Activated CD8-positive, alpha-beta memory T cell treated with anti-CD3 and anti-CD28 coated beads, Interleukin-2, amount 50 U/mL, for 24 hours (primary cell): Measurements from ENCODE around the gene IL20.
"Not testable (repeated sequence)": the region's sequence is repeated elsewhere in the genome, so short reads cannot be mapped to it uniquely, and the experiment has no call there.

Source experiments
- DNase-seq: peaks from one replicate; pipeline ENCODE4 v3.0.0-alpha.2; 2020; ENCODE audit errors: extremely low read depth

Gene IL20

GRCh38 chr1:206842854-206843253, 22.6 kb upstream of the IL20 start:
- DNase-seq = no peak

DNA sequence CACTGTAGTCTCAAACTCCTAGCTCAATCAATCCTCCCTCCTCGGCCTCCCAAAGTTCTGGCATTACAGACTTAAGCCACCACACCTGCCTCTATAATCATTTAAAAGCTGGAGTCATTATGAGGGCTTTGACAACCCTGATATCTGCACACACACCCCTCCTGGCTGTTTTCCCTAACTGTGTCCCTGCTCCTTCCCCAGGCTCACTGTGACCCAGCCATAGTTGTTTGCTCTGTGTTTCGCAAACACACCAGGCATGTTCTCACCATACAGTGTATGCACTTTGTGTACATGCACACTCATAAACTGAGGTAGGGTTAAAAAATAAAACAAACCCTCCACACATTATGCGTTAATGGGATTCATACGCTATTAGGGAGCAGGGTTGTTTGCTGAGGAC, 21.8 kb upstream of the IL20 start:
- no peak for DNase-seq

- DNase-seq = no peak
These were observed 18.9 kb upstream of the IL20 start for GRCh38 chr1:206846487-206846886.

- no peak for DNase-seq
These were observed 18.0 kb upstream of the IL20 start for GRCh38 chr1:206847337-206847834.

GRCh38 chr1:206847946-206848345, 17.5 kb upstream of the IL20 start:
- no peak for DNase-seq

GRCh38 chr1:206850401-206850800, 15.0 kb upstream of the IL20 start:
- DNase-seq = no peak

GRCh38 chr1:206851341-206852010, 13.9 kb upstream of the IL20 start:
- no peak for DNase-seq

DNA sequence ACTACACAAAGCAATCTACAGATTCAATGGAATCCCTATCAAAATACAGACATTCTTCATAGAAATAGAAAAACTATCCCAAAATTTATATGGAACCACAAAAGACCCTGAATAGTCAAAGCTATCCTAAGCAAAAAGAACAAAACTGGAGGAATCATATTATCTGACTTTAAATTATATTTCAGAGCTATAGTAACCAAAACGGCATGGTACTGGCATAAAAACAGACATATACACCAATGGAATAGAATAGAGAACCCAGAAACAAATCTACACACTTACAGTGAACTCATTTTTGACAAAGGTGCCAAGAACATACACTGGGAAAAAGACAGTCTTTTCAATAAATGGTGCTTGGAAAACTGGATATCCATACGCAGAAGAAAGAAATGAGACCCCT, 12.8 kb upstream of the IL20 start:
- DNase-seq = not testable (repeated sequence)

GRCh38 chr1:206853696-206854095, 11.7 kb upstream of the IL20 start:
- not testable (repeated sequence) for DNase-seq

DNA sequence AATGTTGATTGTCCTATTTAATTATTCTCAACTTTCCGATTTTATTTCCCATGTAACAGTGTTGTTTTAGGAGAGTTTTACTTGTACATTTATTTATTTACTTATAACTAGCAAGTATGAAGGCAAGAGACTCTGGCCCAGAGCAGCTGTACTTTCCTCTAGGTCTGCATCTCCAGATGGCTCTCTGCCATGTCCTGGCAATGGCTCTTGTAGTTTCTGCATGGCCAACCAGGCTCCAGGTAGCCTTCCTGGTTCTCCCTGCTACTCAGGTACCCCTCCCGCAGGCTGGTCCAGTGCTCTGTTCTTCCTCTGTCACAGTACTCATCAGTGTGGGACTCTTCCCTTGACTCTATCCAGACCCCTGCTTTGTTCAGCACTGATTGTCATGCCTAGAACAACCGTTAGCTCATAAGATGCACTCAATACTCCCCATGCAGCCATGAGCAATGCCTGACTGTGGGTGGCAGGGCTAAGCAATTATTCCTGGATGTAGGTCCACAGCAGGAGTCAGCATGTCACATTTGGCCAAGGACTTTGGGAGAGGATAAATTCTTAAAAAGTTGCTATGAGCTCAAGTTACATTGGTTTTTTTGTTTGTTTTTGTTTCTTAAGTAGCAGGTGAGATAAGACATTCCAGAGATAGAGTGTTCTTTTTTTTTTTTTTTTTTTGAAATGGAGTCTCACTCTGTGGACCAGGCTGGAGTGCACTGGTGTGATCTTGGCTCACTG, 10.9 kb upstream of the IL20 start:
- DNase-seq = no peak

DNA sequence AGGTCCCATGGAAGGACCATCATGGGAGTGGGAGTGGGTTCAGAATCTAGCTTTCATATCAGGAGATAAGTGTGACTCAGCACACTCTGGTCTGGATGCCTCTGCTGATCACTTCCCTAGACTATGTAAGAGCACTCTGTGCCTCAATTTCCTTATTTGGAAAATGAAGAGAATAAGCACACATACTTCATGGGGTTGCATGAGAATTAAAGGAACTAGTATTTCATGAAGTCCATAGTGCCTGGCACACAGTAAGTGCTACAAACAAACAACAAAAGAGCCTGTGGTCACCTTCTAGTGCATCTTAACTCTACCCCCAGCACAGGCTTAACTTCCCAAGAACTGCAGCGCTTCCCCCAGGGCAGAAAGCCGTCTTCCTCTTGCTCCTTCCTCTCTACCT, 9.6 kb upstream of the IL20 start:
- no peak for DNase-seq

DNA sequence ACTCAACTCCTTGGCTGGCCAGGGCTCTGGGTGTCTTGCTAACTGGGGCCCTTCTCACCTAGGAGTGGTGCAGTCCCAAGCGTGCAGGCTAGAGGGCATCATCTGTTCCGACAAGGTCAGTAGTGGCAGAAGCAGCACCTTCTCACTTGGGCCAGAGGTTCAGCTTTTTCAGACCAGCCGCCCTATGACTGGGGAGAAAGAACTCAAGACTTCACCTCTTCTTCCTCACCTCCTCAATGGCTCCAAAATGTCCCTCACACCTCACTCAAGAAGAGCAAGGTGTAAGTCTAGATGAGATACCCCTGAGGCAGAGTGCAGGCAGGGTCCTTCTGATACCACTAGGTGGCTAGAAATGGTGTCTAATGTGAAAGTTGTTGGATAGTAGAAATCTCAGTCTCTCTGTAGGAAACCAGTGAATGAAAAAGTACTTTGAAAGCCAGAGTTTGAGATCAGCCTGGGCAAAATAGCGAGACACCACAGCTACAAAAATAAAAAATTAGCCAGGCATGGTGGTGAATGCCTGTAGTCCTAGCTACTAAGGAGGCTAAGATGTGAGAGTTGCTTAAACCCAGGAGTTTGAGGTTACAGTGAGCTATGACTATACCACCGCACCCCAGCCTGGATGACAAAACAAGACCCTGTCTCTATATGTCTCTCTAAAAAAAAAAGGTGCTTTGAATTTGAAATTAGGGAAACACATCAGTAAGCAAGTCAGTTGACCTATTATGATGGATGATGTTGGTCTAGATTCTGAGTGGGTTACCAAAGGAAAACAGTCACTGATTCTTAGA, 8.6 kb upstream of the IL20 start:
- no peak for DNase-seq

DNA sequence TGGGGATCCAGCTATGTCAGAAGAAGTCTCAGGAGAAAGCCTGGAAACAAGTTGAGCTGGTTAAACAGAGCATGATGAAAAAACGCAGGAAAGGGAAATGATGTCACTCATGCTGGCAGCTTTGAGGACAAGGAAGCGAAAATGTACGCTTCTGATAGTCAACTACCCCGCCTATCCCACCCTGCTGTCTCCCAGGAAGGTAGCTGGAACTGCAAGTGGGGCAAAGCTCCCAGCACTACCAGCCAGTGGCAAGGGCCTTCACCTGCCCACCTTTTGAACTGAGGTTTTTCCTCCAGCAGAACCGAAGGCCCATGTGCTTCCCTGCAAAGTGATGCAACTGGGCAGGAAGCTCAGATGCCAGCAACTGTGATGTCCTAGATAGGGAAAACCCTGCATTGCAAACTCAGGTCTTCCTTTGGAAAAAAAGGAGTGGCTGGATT, 6.3 kb upstream of the IL20 start:
- DNase-seq = no peak

DNA sequence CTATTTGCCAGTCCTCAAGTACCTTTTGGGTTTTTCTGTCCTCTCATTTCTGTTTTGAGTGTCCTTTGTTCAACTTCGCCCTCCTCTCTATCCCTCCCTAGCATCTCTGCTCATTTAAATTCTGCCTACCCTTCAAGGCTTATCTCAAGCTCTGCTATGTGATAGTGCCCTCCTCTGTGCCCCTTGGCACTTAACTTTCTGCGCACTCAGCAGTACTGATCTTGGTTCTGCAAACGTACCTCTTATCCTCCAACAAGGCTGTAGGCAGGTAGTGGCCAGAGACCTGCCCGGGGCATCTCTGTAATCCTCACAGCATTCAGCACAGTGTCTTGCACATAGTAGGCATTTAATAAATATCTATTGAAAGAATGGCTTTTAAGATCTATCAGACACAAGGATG, 5.3 kb upstream of the IL20 start:
- DNase-seq = no peak

GRCh38 chr1:206863266-206863665, 2.2 kb upstream of the IL20 start:
- no peak for DNase-seq

- no peak for DNase-seq
These were observed 639 bp downstream of the IL20 start for GRCh38 chr1:206866062-206866461.

DNA sequence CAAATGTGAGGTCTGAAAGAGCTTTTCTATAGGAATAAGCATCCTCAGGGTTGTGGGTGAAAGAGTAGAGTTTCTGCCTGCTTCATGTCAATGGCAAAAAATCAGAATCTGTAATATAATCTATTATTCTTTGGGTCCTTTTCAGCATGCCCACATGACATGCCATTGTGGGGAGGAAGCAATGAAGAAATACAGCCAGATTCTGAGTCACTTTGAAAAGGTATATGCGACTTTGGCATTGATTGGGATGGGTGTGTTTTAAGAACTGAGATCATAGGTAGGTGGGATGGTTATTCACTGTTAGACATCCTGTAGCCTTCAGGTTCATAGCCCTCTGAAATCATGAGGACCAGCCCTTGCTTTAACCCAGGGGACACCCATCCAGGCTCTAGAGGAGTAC, 1.8 kb downstream of the IL20 start:
- no peak for DNase-seq

DNA sequence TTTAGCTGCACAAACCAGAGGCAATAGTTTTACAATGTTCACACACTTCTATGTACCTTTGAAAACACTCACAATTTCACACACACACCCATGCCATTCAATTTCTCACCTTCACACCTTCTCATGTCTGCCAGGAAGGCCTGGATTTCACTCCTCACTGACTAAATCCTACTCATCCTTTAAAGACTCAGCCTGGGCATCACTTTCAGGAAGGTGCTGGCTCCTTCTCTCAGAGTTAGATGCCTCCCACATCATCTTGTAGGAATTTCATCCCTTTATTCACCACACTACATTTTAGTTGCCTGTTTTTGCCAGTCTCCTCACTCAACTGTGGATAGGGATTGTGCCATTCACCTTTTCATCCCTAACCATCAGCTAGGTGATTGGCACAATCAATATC, 2.3 kb downstream of the IL20 start:
- no peak for DNase-seq

DNA sequence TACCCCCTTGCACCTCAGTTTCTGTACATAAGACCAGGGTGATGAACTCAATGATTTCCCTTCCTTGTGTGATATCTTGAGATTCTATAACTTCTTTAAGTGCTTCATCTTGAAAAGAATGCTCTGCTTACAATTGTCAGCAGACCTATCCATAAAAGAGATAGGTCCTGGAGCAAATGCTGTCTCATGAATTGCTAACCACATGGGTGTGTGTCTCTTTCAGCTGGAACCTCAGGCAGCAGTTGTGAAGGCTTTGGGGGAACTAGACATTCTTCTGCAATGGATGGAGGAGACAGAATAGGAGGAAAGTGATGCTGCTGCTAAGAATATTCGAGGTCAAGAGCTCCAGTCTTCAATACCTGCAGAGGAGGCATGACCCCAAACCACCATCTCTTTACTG, 2.8 kb downstream of the IL20 start:
- DNase-seq = no peak

DNA sequence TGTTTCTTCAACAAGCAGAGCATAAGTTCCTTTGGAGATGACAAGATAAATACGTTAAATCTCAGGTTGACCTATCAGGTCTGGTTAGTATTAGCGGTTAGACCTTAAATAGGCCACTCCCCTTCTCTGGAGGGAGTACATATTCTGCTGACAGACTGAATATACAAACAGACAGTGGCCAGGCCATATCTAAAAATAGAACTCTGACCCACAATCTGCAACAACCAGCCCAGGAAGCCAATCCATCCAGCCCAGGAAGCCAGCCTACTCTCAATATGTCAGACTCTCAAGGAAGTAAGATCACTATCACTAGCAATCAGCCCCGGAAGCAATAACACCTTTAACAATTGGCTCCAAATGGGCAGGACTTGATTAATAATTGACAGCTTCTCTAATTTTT, 6.7 kb downstream of the IL20 start:
- DNase-seq = no peak

DNA sequence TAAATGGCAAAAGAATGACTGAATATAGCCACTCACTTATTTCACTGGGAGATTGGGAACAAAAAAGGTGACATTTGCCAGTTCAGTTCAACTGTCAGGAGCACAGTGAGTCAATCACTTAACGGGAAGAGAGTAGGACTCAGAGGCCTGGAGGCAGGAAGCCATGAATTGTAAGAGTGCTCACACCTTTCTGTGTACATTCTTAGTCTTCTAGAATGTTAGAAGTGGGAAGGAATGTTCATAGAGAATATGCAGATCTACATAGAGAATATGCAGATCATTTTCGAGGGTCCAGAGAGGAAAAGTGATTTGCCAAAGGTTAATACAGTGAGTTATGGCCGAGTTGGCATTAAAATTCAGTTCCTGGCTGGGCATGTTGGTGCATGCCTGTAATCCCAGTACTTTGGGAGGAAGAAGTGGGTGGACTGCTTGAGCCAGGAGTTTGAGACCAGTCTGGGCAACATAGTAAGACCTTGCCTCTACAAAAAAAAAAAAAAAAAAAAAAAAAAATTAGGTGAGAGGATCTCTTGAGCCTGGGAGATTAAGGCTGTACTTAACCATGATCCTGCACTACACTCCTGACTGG, 8.3 kb downstream of the IL20 start:
- DNase-seq = no peak

DNA sequence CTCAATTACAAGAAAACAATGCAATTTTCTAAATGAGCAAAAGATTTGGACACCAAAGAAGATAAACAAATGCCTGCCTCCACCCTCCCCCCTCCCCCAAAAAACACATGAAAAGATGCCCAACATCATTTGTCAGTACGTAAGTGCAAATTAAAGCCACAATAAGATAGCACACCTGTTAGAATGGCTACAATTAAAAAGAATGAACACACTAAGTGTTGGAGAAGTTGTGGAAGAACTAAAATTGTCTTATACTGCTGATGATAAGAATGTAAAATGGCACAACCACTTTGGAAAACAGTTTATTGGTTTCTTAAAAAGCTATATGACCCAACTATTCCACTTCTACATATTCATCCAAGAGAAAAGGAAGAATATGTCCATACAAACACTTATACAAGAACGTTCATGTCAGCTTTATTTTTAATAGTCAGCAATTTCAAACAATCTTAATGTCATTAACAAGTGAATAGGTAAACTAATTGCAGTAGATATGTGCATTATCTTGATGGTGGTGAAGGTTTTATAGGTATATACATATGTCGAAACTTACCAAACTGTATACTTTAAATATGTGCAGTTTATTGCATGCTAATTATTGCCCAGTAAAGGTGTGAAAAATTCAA, 10.4 kb downstream of the IL20 start:
- no peak for DNase-seq
